Activated T-helper 1 cell treated with anti-CD3 and anti-CD28 coated beads, Interleukin-12 subunit alpha, Interleukin-12 subunit beta, Interleukin-2, Interleukin-4 antibody, amounts not matched to agents 30 ng/mL and 10 ng/mL and 1 ng/mL, durations not matched to agents 14 hours and 24 hours and 36 hours (primary cell): ENCODE data around the gene OXLD1. TPM values are rescaled to one million over a fixed set of nuclear protein-coding genes. Genes with fewer than 3 reads are reported as not detected.
"Not testable (repeated sequence)": the region's sequence is repeated elsewhere in the genome, so short reads cannot be mapped to it uniquely, and the experiment has no call there.

Experiments
- DNase-seq: peaks from one replicate; pipeline ENCODE4 v3.0.0; 2021; ENCODE audit warnings: low spot score
- H3K27ac Mint-ChIP-seq: one replicate; pipeline ENCODE4 v1.8.0; 2021; ENCODE audit warnings: mild to moderate bottlenecking, mixed read lengths
- H3K27me3 Mint-ChIP-seq: one replicate; pipeline ENCODE4 v1.8.0; 2022; ENCODE audit warnings: mild to moderate bottlenecking, moderate library complexity, mixed read lengths; ENCODE audit not compliant: insufficient read depth
- H3K36me3 Mint-ChIP-seq: one replicate; pipeline ENCODE4 v1.8.0; 2021; ENCODE audit warnings: low read depth, mixed read lengths
- H3K4me1 Mint-ChIP-seq: one replicate; pipeline ENCODE4 v1.8.0; 2021; ENCODE audit warnings: low read depth, mixed read lengths
- H3K4me3 Mint-ChIP-seq: one replicate; pipeline ENCODE4 v1.8.0; 2021; ENCODE audit warnings: mild to moderate bottlenecking, moderate library complexity, mixed read lengths
- H3K9me3 Mint-ChIP-seq: one replicate; pipeline ENCODE4 v1.8.0; 2021; ENCODE audit warnings: mixed read lengths
- intact Hi-C: fragments of 100-400 bp; cut with micrococcal nuclease; formaldehyde crosslinking; loops from one replicate; pipeline ENCODE4 v1.15.1; 2024
- total RNA-seq: library from RNA; stranded (reverse); gene quantifications from 2 replicates; pipeline ENCODE4 v1.2.3, GENCODE V29; 2022

The OXLD1 gene
- total RNA-seq, 1 donor from 2014 or later = 57.5 TPM

GRCh38 chr17:81684442-81684911, 18.1 kb upstream of the OXLD1 start:
- H3K4me3 Mint-ChIP-seq = peak overlapping the region; percentile 91
- H3K27me3 Mint-ChIP-seq = no peaks in the 10 kb centered on the region
- H3K9me3 Mint-ChIP-seq = no peaks in the 10 kb centered on the region
- H3K27ac Mint-ChIP-seq = peak overlapping the region; percentile 73
- H3K4me1 Mint-ChIP-seq = peaks cover 22% of the 10 kb centered on the region
- intact Hi-C loops = no loop called here
- DNase-seq = no peak
- peaks cover 35% of the 10 kb centered on the region for H3K36me3 Mint-ChIP-seq

- Mint-ChIP-seq H3K27me3 (no peaks in the 10 kb centered on the region), H3K36me3 (peaks cover 29% of the 10 kb centered on the region), H3K27ac (peak within 1 kb of the TSS; percentile 95), H3K9me3 (no peaks in the 10 kb centered on the region), H3K4me3 (peak within 1 kb of the TSS; percentile 97), H3K4me1 (peaks cover 22% of the 10 kb centered on the region)
- DNase-seq = peak; percentile 98
- intact Hi-C loops = loop anchor here (1.0 to 2.0 kb wide), 6 partner anchors 18 to 177 kb away; partner anchors contain the start of genes CCDC137, MRPL12, NPLOC4 and OXLD1
Observed at GRCh38 chr17:81683584-81684441, 17.4 kb upstream of the OXLD1 start, which contains the start of the genes ARL16 and HGS. Gene ARL16, minus strand, starts transcription at chr17:81683797. Its CDS starts 44 bp downstream, at chr17:81683753. Gene HGS, plus strand, starts transcription at chr17:81684011. Its CDS starts 56 bp downstream, at chr17:81684067.

- peaks cover 22% of the 10 kb centered on the region for H3K4me1 Mint-ChIP-seq
- intact Hi-C loops = loop anchor here (1.0 to 2.0 kb wide), 6 partner anchors 17 to 178 kb away; partner anchors contain the start of genes CCDC137, MRPL12, NPLOC4 and OXLD1
Observed at GRCh38 chr17:81683208-81683583, 16.8 kb upstream of the OXLD1 start.

GRCh38 chr17:81682565-81683207, 16.3 kb upstream of the OXLD1 start:
- intact Hi-C loops = loop anchor here (1.0 to 2.0 kb wide), 6 partner anchors 16 to 178 kb away; partner anchors contain the start of genes CCDC137, MRPL12, NPLOC4 and OXLD1
- Mint-ChIP-seq H3K4me3 (peak overlapping the region; percentile 97), H3K27ac (peak overlapping the region; percentile 68), H3K9me3 (no peaks in the 10 kb centered on the region), H3K4me1 (peaks cover 22% of the 10 kb centered on the region), H3K27me3 (no peaks in the 10 kb centered on the region), H3K36me3 (peaks cover 27% of the 10 kb centered on the region)
- no peak for DNase-seq

More at GRCh38 chr17:81683208-81683583, 16.8 kb upstream of the OXLD1 start:
- Mint-ChIP-seq H3K27me3 (no peaks in the 10 kb centered on the region), H3K36me3 (peaks cover 27% of the 10 kb centered on the region), H3K9me3 (no peaks in the 10 kb centered on the region), H3K4me3 (peak overlapping the region; percentile 97), H3K27ac (peak overlapping the region; percentile 68)
- no peak for DNase-seq

DNA sequence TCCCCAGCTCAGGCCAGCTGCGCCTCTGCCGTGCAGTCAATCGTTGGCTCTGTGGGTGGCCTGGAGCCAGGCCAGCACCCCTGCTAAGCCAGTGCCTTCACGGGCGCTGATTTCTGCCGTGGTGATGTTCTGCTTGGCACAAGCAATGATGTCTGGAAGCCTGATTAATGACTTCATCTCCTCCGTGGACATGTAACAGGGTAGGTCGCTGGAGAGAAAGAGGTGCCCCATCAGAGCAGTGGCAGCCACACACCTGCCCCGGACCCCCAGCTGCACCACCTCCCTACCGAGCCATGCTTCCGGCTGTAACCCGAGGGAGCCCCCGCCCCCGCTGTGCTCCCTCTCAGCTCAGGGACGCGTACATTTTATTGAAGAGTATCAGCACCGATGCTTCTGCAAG, 15.3 kb upstream of the OXLD1 start:
- Mint-ChIP-seq H3K4me3 (peak overlapping the region; percentile 37), H3K36me3 (peaks cover 18% of the 10 kb centered on the region), H3K27ac (no peak overlapping the region), H3K9me3 (no peaks in the 10 kb centered on the region), H3K4me1 (peaks cover 22% of the 10 kb centered on the region), H3K27me3 (no peaks in the 10 kb centered on the region)
- intact Hi-C loops = loop anchor here (2.0 kb wide), 1 partner anchor 179 kb away; the partner anchor contains the start of gene P4HB
- no peak for DNase-seq

GRCh38 chr17:81680150-81680549, 13.7 kb upstream of the OXLD1 start:
- Mint-ChIP-seq H3K27me3 (no peaks in the 10 kb centered on the region), H3K9me3 (no peaks in the 10 kb centered on the region), H3K27ac (no peak overlapping the region), H3K4me1 (peaks cover 26% of the 10 kb centered on the region), H3K36me3 (peaks cover 14% of the 10 kb centered on the region), H3K4me3 (no peak overlapping the region)
- DNase-seq = no peak
- intact Hi-C loops = no loop called here

DNA sequence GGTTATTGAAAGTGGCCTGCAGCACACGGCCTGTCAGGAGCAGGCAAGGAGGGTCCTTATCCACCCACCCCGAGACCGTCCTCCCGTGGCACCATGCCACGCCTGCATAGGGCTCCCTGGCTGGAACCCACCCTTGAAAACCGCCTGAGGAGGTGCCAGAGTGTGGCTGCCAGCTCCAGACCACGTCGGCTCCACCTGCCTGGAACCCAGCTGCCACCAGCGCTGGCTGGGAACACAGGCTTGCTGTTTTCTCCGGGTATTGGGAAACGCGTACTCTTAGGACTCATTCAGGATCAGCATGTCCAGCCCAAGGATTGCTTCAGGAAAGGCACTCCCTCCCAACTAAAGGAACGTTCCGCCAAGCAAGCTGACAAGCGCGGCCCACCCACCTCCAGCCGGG, 10.5 kb upstream of the OXLD1 start:
- Mint-ChIP-seq H3K27ac (no peak overlapping the region), H3K9me3 (no peaks in the 10 kb centered on the region), H3K27me3 (no peaks in the 10 kb centered on the region), H3K36me3 (peaks cover 15% of the 10 kb centered on the region), H3K4me1 (peaks cover 7% of the 10 kb centered on the region), H3K4me3 (no peak overlapping the region)
- intact Hi-C loops = no loop called here
- no peak for DNase-seq

DNA sequence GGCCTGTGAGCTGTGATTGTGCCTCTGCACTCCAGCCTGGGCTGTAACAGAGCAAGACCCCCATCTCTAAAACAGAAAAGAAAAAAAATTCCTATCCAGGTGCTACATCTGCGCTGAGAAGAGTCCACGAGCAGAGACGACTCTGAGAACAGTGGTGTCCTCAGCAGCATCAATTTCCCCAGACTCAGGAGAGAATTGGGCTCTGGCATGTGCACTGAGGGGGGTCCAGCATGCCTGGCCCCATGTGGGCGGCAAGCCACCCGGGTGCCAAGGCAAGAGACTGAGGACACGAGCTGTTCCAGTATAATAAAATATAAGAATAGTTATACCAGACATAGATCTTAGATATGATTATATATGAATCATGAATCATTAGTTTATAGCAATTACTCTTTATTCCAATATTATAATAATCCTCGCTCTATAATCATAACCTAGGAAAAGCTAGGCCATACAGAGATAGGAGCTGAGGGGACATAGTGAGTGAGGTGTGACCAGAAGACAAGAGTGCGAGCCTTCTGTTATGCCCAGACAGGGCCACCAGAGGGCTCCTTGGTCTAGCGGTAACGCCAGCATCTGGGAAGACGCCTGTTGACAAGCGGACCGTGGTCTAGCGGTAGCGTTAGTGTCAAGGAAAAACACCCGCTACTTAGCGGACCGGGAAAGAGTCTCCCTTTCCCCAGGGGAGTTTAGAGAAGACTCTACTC, 9.3 kb upstream of the OXLD1 start:
- not testable (repeated sequence) for H3K4me1 Mint-ChIP-seq

GRCh38 chr17:81673561-81674258, 7.3 kb upstream of the OXLD1 start:
- no peak for DNase-seq
- H3K4me3 Mint-ChIP-seq = no peak overlapping the region
- peaks cover 16% of the 10 kb centered on the region for H3K36me3 Mint-ChIP-seq
- H3K27me3 Mint-ChIP-seq = no peaks in the 10 kb centered on the region
- no peaks in the 10 kb centered on the region for H3K9me3 Mint-ChIP-seq
- peaks cover 7% of the 10 kb centered on the region for H3K4me1 Mint-ChIP-seq
- H3K27ac Mint-ChIP-seq = no peak overlapping the region
- intact Hi-C loops = no loop called here

More for the DNA sequence above, 9.3 kb upstream of the OXLD1 start:
- intact Hi-C loops, H3K27ac Mint-ChIP-seq, H3K9me3 Mint-ChIP-seq, H3K4me3 Mint-ChIP-seq, H3K27me3 Mint-ChIP-seq, DNase-seq: not testable (repeated sequence)
- peaks cover 16% of the 10 kb centered on the region for H3K36me3 Mint-ChIP-seq

- no peaks in the 10 kb centered on the region for H3K27me3 Mint-ChIP-seq
- no peak overlapping the region for H3K27ac Mint-ChIP-seq
- no peak for DNase-seq
- intact Hi-C loops = no loop called here
- H3K9me3 Mint-ChIP-seq = no peaks in the 10 kb centered on the region
- H3K36me3 Mint-ChIP-seq = peaks cover 21% of the 10 kb centered on the region
- H3K4me3 Mint-ChIP-seq = no peak overlapping the region
- peaks cover 14% of the 10 kb centered on the region for H3K4me1 Mint-ChIP-seq
Observed at GRCh38 chr17:81672954-81673353, 6.5 kb upstream of the OXLD1 start.

GRCh38 chr17:81672504-81672903, 6.1 kb upstream of the OXLD1 start:
- intact Hi-C loops = no loop called here
- Mint-ChIP-seq H3K4me3 (no peak overlapping the region), H3K4me1 (peaks cover 18% of the 10 kb centered on the region)

GRCh38 chr17:81667754-81668153, 1.3 kb upstream of the OXLD1 start:
- H3K9me3 Mint-ChIP-seq = no peaks in the 10 kb centered on the region
- intact Hi-C loops = no loop called here
- peak overlapping the region; percentile 14 for H3K27ac Mint-ChIP-seq
- H3K4me3 Mint-ChIP-seq = peak overlapping the region; percentile 99
- H3K4me1 Mint-ChIP-seq = peaks cover 30% of the 10 kb centered on the region
- H3K27me3 Mint-ChIP-seq = no peaks in the 10 kb centered on the region
- peaks cover 36% of the 10 kb centered on the region for H3K36me3 Mint-ChIP-seq
- no peak for DNase-seq

More at GRCh38 chr17:81672504-81672903, 6.1 kb upstream of the OXLD1 start:
- Mint-ChIP-seq H3K27me3 (no peaks in the 10 kb centered on the region), H3K9me3 (no peaks in the 10 kb centered on the region), H3K36me3 (peaks cover 26% of the 10 kb centered on the region), H3K27ac (no peak overlapping the region)
- no peak for DNase-seq
